ENCODE data around the gene LRRC8C. TPM values are rescaled to one million over a fixed set of nuclear protein-coding genes. Genes with fewer than 3 reads are reported as not detected.

Gene LRRC8C
- total RNA-seq, 1 donor from 2014 or later, result 5.5 TPM

DNA sequence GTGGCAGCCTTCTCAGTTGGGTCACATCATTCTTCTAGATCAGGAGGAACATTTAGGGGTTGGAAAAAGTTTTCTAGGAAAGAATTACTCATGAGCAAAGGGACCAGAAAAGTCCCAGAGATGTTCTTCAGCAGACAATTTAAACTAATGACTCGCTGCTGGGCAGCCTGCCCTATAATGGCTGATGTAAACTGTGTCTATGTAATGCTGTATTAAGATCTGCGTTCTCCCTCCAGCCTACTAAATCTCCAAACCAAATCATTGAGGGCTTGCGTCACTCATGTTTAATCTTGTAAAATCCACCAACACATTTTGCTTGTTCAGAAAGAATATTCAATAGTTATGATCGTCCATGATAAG lies 92.1 kb downstream of the LRRC8C start:
- Mint-ChIP-seq H3K4me1 (peaks cover 3% of the 10 kb centered on the region), H3K4me3 (no peak overlapping the region), H3K9me3 (no peaks in the 10 kb centered on the region), H3K27me3 (ENCODE audit: insufficient read depth, low read depth) (peaks cover 3% of the 10 kb centered on the region), H3K36me3 (no peaks in the 10 kb centered on the region), H3K27ac (no peak overlapping the region)
- Histone ChIP-seq H3K79me2 (ENCODE audit: low read depth) (no peaks in the 10 kb centered on the region), H3K27ac (no peak overlapping the region), H3K9ac (no peak overlapping the region), H4K20me1 (ENCODE audit: low read depth) (no peaks in the 10 kb centered on the region), H3K36me3 (no peaks in the 10 kb centered on the region), H3K4me2 (no peak overlapping the region), H3F3A (ENCODE audit: low read depth) (no peaks in the 10 kb centered on the region), H3K4me1 (peaks cover 4% of the 10 kb centered on the region), H3K4me3 (no peak overlapping the region), H3K27me3 (no peaks in the 10 kb centered on the region), H2AFZ (replicated peaks) (no peak overlapping the region), H3K9me3 (ENCODE audit: low read depth) (no peaks in the 10 kb centered on the region)
- DNase-seq (ENCODE audit: low spot score), result no peak
- TF ChIP-seq EZH2phosphoT487 (IDR thresholded peaks at IDR 0.05), result no peak

DNA sequence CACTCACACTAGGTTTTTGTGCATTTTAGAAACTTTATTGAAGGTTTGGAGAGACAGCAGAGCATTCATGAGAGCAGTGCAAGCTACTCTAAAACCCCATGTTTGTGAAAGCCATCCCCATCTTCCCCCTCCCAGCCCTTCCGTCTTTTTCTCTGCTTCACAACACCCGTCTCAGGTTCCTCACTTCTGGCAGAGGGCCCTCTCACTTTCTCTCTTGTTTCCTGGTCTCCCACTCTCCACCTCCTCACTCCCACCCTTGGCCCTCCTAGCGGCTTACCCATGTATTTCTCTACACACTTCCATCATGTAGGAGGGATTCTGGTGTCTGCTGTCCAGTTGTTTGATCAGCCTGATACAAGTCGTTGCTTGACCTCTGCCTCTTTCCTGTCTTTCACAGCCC lies 92.7 kb downstream of the LRRC8C start:
- H3K36me3 ChIP-seq, result no peaks in the 10 kb centered on the region

DNA sequence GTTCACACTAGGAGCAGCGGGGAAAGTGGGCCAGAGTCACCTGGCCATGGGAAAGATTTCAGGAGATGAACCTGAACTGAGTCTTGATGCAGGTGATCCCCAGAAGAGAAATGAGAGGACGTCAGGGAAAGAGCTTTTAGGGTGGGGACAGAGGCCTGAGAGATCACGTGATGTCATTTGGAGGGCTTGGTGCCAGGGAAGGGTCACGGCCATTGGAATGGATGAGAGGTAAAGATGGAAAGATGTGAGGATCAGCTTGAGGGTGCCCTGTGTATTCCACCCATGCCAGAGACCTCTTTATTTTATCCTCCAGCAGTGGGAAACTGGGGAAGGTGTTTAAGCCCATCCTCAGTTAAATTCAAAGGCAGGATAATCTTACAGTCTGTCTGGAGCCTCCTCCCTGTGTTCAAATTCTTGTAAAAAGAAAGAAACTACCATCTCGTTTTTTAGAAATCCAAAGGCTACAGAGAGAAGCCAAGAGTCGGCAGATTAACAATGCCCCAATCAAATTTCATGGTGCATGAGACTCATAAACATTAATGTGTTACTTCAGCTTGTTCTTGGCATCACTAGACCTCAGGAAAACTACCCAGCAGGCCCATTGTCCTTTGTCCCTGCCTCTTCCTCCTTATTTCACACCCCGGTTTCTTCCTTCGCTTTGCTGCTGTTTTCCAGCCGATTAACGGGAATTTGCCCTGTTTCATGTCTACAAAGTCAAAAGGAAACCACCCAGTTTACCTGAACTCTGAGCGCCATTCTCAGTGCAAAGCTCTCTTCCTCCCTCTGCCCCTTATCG lies 94.8 kb downstream of the LRRC8C start:
- Histone ChIP-seq H3K27me3 (no peaks in the 10 kb centered on the region), H4K20me1 (ENCODE audit: low read depth) (no peaks in the 10 kb centered on the region), H3K9ac (no peak overlapping the region), H3K4me1 (no peaks in the 10 kb centered on the region), H3K9me3 (ENCODE audit: low read depth) (no peaks in the 10 kb centered on the region), H3K36me3 (no peaks in the 10 kb centered on the region), H3K4me2 (no peak overlapping the region), H2AFZ (replicated peaks) (no peak overlapping the region), H3F3A (ENCODE audit: low read depth) (no peaks in the 10 kb centered on the region), H3K4me3 (no peak overlapping the region), H3K79me2 (ENCODE audit: low read depth) (no peaks in the 10 kb centered on the region), H3K27ac (no peak overlapping the region)
- Mint-ChIP-seq H3K9me3 (no peaks in the 10 kb centered on the region), H3K4me3 (no peak overlapping the region), H3K27ac (no peak overlapping the region), H3K27me3 (ENCODE audit: insufficient read depth, low read depth) (peaks cover 3% of the 10 kb centered on the region), H3K4me1 (peaks cover 9% of the 10 kb centered on the region), H3K36me3 (no peaks in the 10 kb centered on the region)
- DNase-seq (ENCODE audit: low spot score), result no peak
- TF ChIP-seq, protein P1, sequence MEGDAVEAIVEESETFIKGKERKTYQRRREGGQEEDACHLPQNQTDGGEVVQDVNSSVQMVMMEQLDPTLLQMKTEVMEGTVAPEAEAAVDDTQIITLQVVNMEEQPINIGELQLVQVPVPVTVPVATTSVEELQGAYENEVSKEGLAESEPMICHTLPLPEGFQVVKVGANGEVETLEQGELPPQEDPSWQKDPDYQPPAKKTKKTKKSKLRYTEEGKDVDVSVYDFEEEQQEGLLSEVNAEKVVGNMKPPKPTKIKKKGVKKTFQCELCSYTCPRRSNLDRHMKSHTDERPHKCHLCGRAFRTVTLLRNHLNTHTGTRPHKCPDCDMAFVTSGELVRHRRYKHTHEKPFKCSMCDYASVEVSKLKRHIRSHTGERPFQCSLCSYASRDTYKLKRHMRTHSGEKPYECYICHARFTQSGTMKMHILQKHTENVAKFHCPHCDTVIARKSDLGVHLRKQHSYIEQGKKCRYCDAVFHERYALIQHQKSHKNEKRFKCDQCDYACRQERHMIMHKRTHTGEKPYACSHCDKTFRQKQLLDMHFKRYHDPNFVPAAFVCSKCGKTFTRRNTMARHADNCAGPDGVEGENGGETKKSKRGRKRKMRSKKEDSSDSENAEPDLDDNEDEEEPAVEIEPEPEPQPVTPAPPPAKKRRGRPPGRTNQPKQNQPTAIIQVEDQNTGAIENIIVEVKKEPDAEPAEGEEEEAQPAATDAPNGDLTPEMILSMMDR (IDR thresholded peaks at IDR 0.05), result no peak
- TF ChIP-seq EZH2phosphoT487 (IDR thresholded peaks at IDR 0.05), result no peak
- no peak for TF ChIP-seq EZH2 (IDR thresholded peaks at IDR 0.05)

More for the DNA sequence above, 92.7 kb downstream of the LRRC8C start:
- H3K36me3 Mint-ChIP-seq, result no peaks in the 10 kb centered on the region
- no peaks in the 10 kb centered on the region for H3K79me2 ChIP-seq (ENCODE audit: low read depth)
- H3K27ac Mint-ChIP-seq, result no peak overlapping the region
- no peaks in the 10 kb centered on the region for H3F3A ChIP-seq (ENCODE audit: low read depth)
- no peak overlapping the region for H3K4me3 Mint-ChIP-seq
- H3K27ac ChIP-seq, result no peak overlapping the region
- DNase-seq (ENCODE audit: low spot score), result no peak
- no peaks in the 10 kb centered on the region for H3K4me1 Mint-ChIP-seq
- no peak overlapping the region for H2AFZ ChIP-seq (replicated peaks)
- no peaks in the 10 kb centered on the region for H3K27me3 ChIP-seq
- no peaks in the 10 kb centered on the region for H3K4me1 ChIP-seq
- no peak for TF ChIP-seq EZH2 (IDR thresholded peaks at IDR 0.05)
- H3K9me3 ChIP-seq (ENCODE audit: low read depth), result no peaks in the 10 kb centered on the region
- no peak overlapping the region for H3K9ac ChIP-seq
- no peak overlapping the region for H3K4me3 ChIP-seq
- H3K4me2 ChIP-seq, result no peak overlapping the region
- peaks cover 3% of the 10 kb centered on the region for H3K27me3 Mint-ChIP-seq (ENCODE audit: insufficient read depth, low read depth)
- no peaks in the 10 kb centered on the region for H4K20me1 ChIP-seq (ENCODE audit: low read depth)
- H3K9me3 Mint-ChIP-seq, result no peaks in the 10 kb centered on the region

- Mint-ChIP-seq H3K27me3 (ENCODE audit: insufficient read depth, low read depth) (peaks cover 3% of the 10 kb centered on the region), H3K27ac (no peak overlapping the region), H3K9me3 (no peaks in the 10 kb centered on the region), H3K4me1 (peaks cover 9% of the 10 kb centered on the region), H3K4me3 (no peak overlapping the region), H3K36me3 (no peaks in the 10 kb centered on the region)
- no peak overlapping the region for H3K9ac ChIP-seq
- no peaks in the 10 kb centered on the region for H3K36me3 ChIP-seq
- no peak overlapping the region for H3K4me3 ChIP-seq
- H3K27me3 ChIP-seq, result no peaks in the 10 kb centered on the region
- TF ChIP-seq, protein P1 (IDR thresholded peaks at IDR 0.05), result no peak
- H4K20me1 ChIP-seq (ENCODE audit: low read depth), result no peaks in the 10 kb centered on the region
- H2AFZ ChIP-seq (replicated peaks), result no peak overlapping the region
- no peak overlapping the region for H3K4me2 ChIP-seq
- no peaks in the 10 kb centered on the region for H3F3A ChIP-seq (ENCODE audit: low read depth)
- no peak for DNase-seq (ENCODE audit: low spot score)
- no peaks in the 10 kb centered on the region for H3K9me3 ChIP-seq (ENCODE audit: low read depth)
- no peak overlapping the region for H3K27ac ChIP-seq
- no peaks in the 10 kb centered on the region for H3K79me2 ChIP-seq (ENCODE audit: low read depth)
- H3K4me1 ChIP-seq, result no peaks in the 10 kb centered on the region
Observed at GRCh38 chr1:89728381-89728780, 95.5 kb downstream of the LRRC8C start.
